Measurements from ENCODE around the gene TMEM123. TPM values are rescaled to one million over a fixed set of nuclear protein-coding genes. Genes with fewer than 3 reads are reported as not detected.

Gene TMEM123
- total RNA-seq, 2 experiments from 2014 or later: 288 to 307 TPM

DNA sequence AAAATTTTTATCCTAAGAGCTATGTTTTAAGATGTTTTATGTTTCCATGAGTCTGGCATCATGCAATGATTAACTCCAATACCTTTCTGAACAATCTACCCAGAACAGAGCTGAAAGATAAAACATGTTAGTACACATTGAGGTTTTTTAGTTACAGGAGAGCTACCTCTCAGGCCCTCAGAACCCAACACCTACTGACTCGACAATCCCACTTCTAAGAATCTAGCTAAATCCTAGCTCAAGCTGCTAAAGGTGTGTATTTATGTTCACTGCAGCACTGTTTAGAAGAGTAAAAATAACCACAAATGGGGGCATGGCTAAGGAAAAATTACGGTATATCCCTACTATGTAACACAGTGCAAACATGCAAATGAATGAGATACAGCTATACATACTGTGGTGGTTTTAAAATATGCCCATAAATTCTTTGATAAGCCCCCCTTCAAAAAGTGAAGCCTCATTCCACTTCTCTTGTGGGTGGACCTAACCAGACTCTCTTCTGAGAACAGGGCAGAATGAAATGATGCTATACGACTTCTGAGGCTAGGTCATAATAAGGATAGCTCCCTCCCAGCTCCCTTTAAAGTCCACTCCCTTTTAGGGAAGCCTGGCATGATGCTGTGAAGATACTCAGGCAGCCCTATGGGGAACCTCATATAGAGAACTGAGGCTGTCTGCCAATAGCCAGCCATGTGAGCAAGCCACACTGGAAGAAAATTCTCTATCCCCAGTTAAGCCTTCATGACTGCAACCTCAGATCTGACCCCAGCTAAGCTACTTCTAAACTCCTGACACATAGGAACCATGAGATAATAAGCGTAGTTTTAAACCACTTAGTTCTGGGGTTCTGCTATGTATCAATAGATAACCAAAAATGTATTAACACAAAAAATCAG, 29.5 kb downstream of the TMEM123 start:
- ATAC-seq (ENCODE audit: poor library complexity) (peak; percentile 26), DNase-seq (peak in 1 of 14 experiments; percentile 28)
- Mint-ChIP-seq H3K27ac (peak overlapping the region; percentile 81), H3K36me3 (ENCODE audit: low read depth) (peaks cover 50% of the 10 kb centered on the region), H3K9me3 (no peaks in the 10 kb centered on the region), H3K4me3 (peak overlapping the region; percentile 21), H3K4me1 (ENCODE audit: low read depth) (peaks cover 94% of the 10 kb centered on the region), H3K27me3 (no peaks in the 10 kb centered on the region)
- H3K4me3 ChIP-seq (ENCODE audit: low read length): no peak overlapping the region
- H3K36me3 ChIP-seq (ENCODE audit: insufficient read depth, low read length): peaks cover 15% of the 10 kb centered on the region
- H3K9me3 ChIP-seq (ENCODE audit: control insufficient read depth in 1 of 2, insufficient read depth in 1 of 2, low read length in 2 of 2): no peaks in the 10 kb centered on the region
- H3K27me3 ChIP-seq (ENCODE audit: control insufficient read depth in 1 of 2, insufficient read depth in 2 of 2, low read length in 2 of 2): no peaks in the 10 kb centered on the region
- CTCF ChIA-PET: interaction anchor here (1.1 to 1.8 kb wide), 4 partner anchors 10 to 129 kb away, joined by 4 to 5 read pairs (median 4); no protein-coding TSS in a partner anchor
- TF ChIP-seq, protein P1, sequence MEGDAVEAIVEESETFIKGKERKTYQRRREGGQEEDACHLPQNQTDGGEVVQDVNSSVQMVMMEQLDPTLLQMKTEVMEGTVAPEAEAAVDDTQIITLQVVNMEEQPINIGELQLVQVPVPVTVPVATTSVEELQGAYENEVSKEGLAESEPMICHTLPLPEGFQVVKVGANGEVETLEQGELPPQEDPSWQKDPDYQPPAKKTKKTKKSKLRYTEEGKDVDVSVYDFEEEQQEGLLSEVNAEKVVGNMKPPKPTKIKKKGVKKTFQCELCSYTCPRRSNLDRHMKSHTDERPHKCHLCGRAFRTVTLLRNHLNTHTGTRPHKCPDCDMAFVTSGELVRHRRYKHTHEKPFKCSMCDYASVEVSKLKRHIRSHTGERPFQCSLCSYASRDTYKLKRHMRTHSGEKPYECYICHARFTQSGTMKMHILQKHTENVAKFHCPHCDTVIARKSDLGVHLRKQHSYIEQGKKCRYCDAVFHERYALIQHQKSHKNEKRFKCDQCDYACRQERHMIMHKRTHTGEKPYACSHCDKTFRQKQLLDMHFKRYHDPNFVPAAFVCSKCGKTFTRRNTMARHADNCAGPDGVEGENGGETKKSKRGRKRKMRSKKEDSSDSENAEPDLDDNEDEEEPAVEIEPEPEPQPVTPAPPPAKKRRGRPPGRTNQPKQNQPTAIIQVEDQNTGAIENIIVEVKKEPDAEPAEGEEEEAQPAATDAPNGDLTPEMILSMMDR (IDR thresholded peaks at IDR 0.05): no peak
- H3K4me1 ChIP-seq (ENCODE audit: insufficient read depth, low read length): peaks cover 53% of the 10 kb centered on the region
- intact Hi-C loops (cut with DNase I, micrococcal nuclease): no loop called here
- peak overlapping the region in 1 of 2 donors; percentile 8 for H3K27ac ChIP-seq (ENCODE audit: low read depth in 1 of 2, low read length in 2 of 2)
- POLR2A ChIA-PET: interaction anchor here (0.7 to 2.0 kb wide), 5 partner anchors 8 to 29 kb away, joined by 3 to 11 read pairs (median 4); no protein-coding TSS in a partner anchor

DNA sequence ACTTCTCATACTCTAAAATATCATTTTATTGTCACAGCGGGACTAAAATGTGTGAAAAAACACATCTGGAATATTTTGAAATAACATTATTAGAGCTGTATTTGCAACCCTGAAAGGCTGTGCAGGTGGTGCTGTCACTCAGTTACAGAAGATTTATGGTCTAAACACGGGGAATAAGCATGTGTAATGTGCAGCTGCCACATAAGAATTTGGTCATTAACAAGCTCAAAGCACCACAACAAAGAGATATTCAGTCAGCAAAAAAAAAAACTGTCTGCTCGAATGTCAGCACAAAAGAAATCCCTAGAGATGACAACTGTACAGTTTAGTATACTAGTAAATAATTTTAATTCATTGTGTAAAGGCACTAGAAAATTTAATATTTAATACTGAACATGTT, 31.3 kb downstream of the TMEM123 start:
- Mint-ChIP-seq H3K4me3 (peak overlapping the region; percentile 17), H3K27me3 (no peaks in the 10 kb centered on the region), H3K9me3 (no peaks in the 10 kb centered on the region), H3K4me1 (ENCODE audit: low read depth) (peaks cover 100% of the 10 kb centered on the region), H3K27ac (peak overlapping the region; percentile 81), H3K36me3 (ENCODE audit: low read depth) (peaks cover 58% of the 10 kb centered on the region)
- Histone ChIP-seq H3K9me3 (ENCODE audit: control insufficient read depth in 1 of 2, insufficient read depth in 1 of 2, low read length in 2 of 2) (peaks cover 0 to 5% of the 10 kb centered on the region in 2 experiments), H3K4me1 (ENCODE audit: insufficient read depth, low read length) (peaks cover 62% of the 10 kb centered on the region), H3K27me3 (ENCODE audit: control insufficient read depth in 1 of 2, insufficient read depth in 2 of 2, low read length in 2 of 2) (no peaks in the 10 kb centered on the region), H3K27ac (ENCODE audit: low read depth in 1 of 2, low read length in 2 of 2) (peak overlapping the region in 1 of 2 donors; percentile 7), H3K36me3 (ENCODE audit: insufficient read depth, low read length) (peaks cover 15% of the 10 kb centered on the region), H3K4me3 (ENCODE audit: low read length) (no peak overlapping the region)
- POLR2A ChIA-PET: interaction anchor here (0.7 to 1.1 kb wide), 2 partner anchors 30 to 36 kb away, joined by 3 to 4 read pairs; no protein-coding TSS in a partner anchor
- TF ChIP-seq, protein P1 (IDR thresholded peaks at IDR 0.05): no peak
- intact Hi-C loops (cut with DNase I, micrococcal nuclease): loop anchor here (2.0 kb wide), 2 partner anchors 14 to 26 kb away; no protein-coding TSS in a partner anchor
- DNase-seq: peak in 4 of 14 experiments; percentile 21 to 67 (median 48)
- peak; percentile 83 for ATAC-seq (ENCODE audit: poor library complexity)
- CTCF ChIA-PET: interaction anchor here (1.2 to 1.7 kb wide), 4 partner anchors 17 to 80 kb away, joined by 3 to 8 read pairs (median 4); no protein-coding TSS in a partner anchor

DNA sequence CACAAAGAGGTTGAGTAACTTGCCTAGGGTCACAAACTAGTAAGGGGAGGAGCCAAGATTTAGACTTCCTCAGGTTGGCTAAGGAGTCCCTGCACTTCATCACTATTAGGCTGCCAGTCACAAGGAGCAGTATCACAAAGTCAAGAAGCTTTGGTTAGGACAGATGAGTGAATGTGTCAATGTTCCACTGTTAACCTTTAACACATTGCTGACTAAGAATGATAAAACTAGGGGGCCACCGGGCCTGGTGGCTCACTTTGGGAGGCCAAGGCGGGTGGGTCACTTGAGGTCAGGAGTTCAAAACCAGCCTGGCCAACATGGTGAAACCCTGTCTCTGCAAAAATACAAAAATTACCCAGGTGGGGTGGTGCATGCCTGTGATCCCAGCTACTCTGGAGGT, 32.0 kb downstream of the TMEM123 start:
- peaks cover 56% of the 10 kb centered on the region for H3K36me3 Mint-ChIP-seq (ENCODE audit: low read depth)
- Histone ChIP-seq H3K4me1 (ENCODE audit: insufficient read depth, low read length) (peaks cover 62% of the 10 kb centered on the region), H3K27ac (ENCODE audit: low read depth in 1 of 2, low read length in 2 of 2) (peak overlapping the region; percentile 11 to 24), H3K36me3 (ENCODE audit: insufficient read depth, low read length) (peaks cover 8% of the 10 kb centered on the region), H3K9me3 (ENCODE audit: control insufficient read depth in 1 of 2, insufficient read depth in 1 of 2, low read length in 2 of 2) (peaks cover 0 to 5% of the 10 kb centered on the region in 2 experiments), H3K27me3 (ENCODE audit: control insufficient read depth in 1 of 2, insufficient read depth in 2 of 2, low read length in 2 of 2) (no peaks in the 10 kb centered on the region), H3K4me3 (ENCODE audit: low read length) (no peak overlapping the region)
- no peaks in the 10 kb centered on the region for H3K27me3 Mint-ChIP-seq
- ATAC-seq (ENCODE audit: poor library complexity) (no peak), DNase-seq (no peak)
- H3K9me3 Mint-ChIP-seq: no peaks in the 10 kb centered on the region
- intact Hi-C loops (cut with DNase I, micrococcal nuclease): loop anchor here (2.0 kb wide), 2 partner anchors 14 to 26 kb away; no protein-coding TSS in a partner anchor
- H3K27ac Mint-ChIP-seq: peak overlapping the region; percentile 81
- ChIA-PET CTCF (interaction anchor here (1.2 to 1.7 kb wide), 4 partner anchors 18 to 79 kb away, joined by 3 to 8 read pairs (median 4); no protein-coding TSS in a partner anchor), POLR2A (interaction anchor here (0.7 to 1.1 kb wide), 3 partner anchors 31 to 47 kb away, joined by 3 to 4 read pairs (median 3); no protein-coding TSS in a partner anchor)
- peaks cover 100% of the 10 kb centered on the region for H3K4me1 Mint-ChIP-seq (ENCODE audit: low read depth)
- H3K4me3 Mint-ChIP-seq: peak overlapping the region; percentile 16
- TF ChIP-seq, protein P1 (IDR thresholded peaks at IDR 0.05): no peak
